A673 (cell line): ENCODE results near the gene HELZ2.

ENCODE experiments used
- EZH2 ChIP-seq: fragments of 200-600 bp; sonication (generic); IDR thresholded peaks from 2 replicates; pipeline ENCODE4 v1.6.1; 2017; ENCODE audit warnings: borderline replicate concordance, low read depth, mild to moderate bottlenecking, mixed read lengths, antibody characterized with exemption, low read length; ENCODE audit not compliant: poor library complexity, severe bottlenecking
- TF ChIP-seq, protein P1 (sequence below): fragments of 300-800, 200-600 bp; sonication (generic); conservative IDR thresholded peaks from 2 replicates; pipeline ENCODE4 v1.5.1; 2017; ENCODE audit warnings: low read depth, mild to moderate bottlenecking, antibody characterized with exemption, low read length, moderate library complexity, mixed read lengths

- TF ChIP-seq, protein P1, sequence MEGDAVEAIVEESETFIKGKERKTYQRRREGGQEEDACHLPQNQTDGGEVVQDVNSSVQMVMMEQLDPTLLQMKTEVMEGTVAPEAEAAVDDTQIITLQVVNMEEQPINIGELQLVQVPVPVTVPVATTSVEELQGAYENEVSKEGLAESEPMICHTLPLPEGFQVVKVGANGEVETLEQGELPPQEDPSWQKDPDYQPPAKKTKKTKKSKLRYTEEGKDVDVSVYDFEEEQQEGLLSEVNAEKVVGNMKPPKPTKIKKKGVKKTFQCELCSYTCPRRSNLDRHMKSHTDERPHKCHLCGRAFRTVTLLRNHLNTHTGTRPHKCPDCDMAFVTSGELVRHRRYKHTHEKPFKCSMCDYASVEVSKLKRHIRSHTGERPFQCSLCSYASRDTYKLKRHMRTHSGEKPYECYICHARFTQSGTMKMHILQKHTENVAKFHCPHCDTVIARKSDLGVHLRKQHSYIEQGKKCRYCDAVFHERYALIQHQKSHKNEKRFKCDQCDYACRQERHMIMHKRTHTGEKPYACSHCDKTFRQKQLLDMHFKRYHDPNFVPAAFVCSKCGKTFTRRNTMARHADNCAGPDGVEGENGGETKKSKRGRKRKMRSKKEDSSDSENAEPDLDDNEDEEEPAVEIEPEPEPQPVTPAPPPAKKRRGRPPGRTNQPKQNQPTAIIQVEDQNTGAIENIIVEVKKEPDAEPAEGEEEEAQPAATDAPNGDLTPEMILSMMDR: no peak
- no peak for TF ChIP-seq EZH2
Observed at GRCh38 chr20:63553933-63554290, 20.1 kb downstream of the HELZ2 start, which contains the start of gene FNDC11.
